HepG2 (cell line): Measurements from ENCODE around the gene PLG. TPM values are rescaled to one million over a fixed set of nuclear protein-coding genes. Genes with fewer than 3 reads are reported as not detected.

Experiments used
- ATAC-seq: fragments of 200-7000 bp; cut with Tn5 transposase; 3 replicates; pipeline ENCODE4 v1.9.1; 2020; ENCODE audit warnings: mild to moderate bottlenecking, moderate library complexity
- BruUV-seq: library from RNA; stranded (reverse); fragments of 400-500 nt; replicated peaks from 2 replicates; lab custom pipeline; 2021; lab: Mats Ljungman, UMichigan
- CTCF ChIA-PET: fragments of 300-600 bp; formaldehyde crosslinking; extraction: SDS; loops from one replicate; lab custom pipeline; 2021; ENCODE audit warnings: low total read pairs, inconsistent platforms, low intra/inter-chr PET ratio; lab: Yijun Ruan, JAX
- POLR2A ChIA-PET: fragments of 350-600 bp; sonication (Branson Sonifier 250); formaldehyde crosslinking; loops from one replicate; lab custom pipeline; 2020; ENCODE audit warnings: antibody characterized with exemption, inconsistent platforms; lab: Yijun Ruan, JAX
- DNase-seq: peaks from one replicate; pipeline ENCODE4 v3.0.0-alpha.2; 2015; ENCODE audit warnings: low spot score
- FAIRE-seq: peaks from 3 replicates; lab custom pipeline; 2011; peaks lifted over from hg19 to GRCh38; lab: Jason Lieb, UNC
- H2AFZ ChIP-seq: one replicate; pipeline ENCODE4 v1.6.1; 2011; ENCODE audit warnings: low read length, inconsistent platforms
- H3K27ac ChIP-seq: fragments of 300-600 bp; 3 replicates; pipeline ENCODE4 v1.8.0; 2011; ENCODE audit warnings: mixed run types, mild to moderate bottlenecking, mixed read lengths, low read length, inconsistent platforms; ENCODE audit not compliant: insufficient read depth; ENCODE audit errors: extremely low read length
- H3K27me3 ChIP-seq, 2 experiments: fragments of 200-600 bp in 1 of 2; 2 replicates in 1 of 2; 3 replicates in 1 of 2; pipeline versions ENCODE4 v1.6.0 to v1.8.0; 2011; ENCODE audit warnings: low read length in 2 of 2, mild to moderate bottlenecking in 2 of 2, moderate library complexity in 2 of 2, inconsistent platforms in 1 of 2; ENCODE audit not compliant: insufficient read depth in 2 of 2, control insufficient read depth in 1 of 2
- H3K36me3 ChIP-seq, 2 experiments: fragments of 200-600 bp in 1 of 2; replicated peaks in 1 of 2; 2 replicates in 1 of 2; 3 replicates in 1 of 2; pipeline versions ENCODE4 v1.5.1 to v1.8.0; 2011; ENCODE audit warnings: low read length in 2 of 2, inconsistent platforms in 1 of 2; ENCODE audit not compliant: insufficient read depth in 2 of 2, control insufficient read depth in 1 of 2
- H3K4me1 ChIP-seq: 2 replicates; pipeline ENCODE4 v1.5.1; 2012; ENCODE audit warnings: low read length, inconsistent platforms; ENCODE audit not compliant: insufficient read depth
- H3K4me2 ChIP-seq: 2 replicates; pipeline ENCODE4 v1.6.0; 2011; ENCODE audit warnings: low read depth, low read length, inconsistent platforms
- H3K4me3 ChIP-seq, 3 experiments: fragments of 200-600 bp in 1 of 3; sonication (generic), shearing (Covaris generic) in 1 of 3; replicated peaks in 1 of 3; 2 replicates each; pipeline ENCODE4 v1.5.1; 2011 to 2016; ENCODE audit warnings: low read length in 3 of 3, inconsistent platforms in 2 of 3, low read depth in 2 of 3, mild to moderate bottlenecking in 2 of 3, control low read depth in 1 of 3, mixed read lengths in 1 of 3; ENCODE audit not compliant: insufficient read depth in 1 of 3
- H3K79me2 ChIP-seq: one replicate; pipeline ENCODE4 v1.6.1; 2011; ENCODE audit warnings: low read length, inconsistent platforms; ENCODE audit not compliant: insufficient read depth
- H3K9ac ChIP-seq: 2 replicates; pipeline ENCODE4 v1.6.0; 2011; ENCODE audit warnings: mild to moderate bottlenecking, low read depth, low read length, inconsistent platforms; ENCODE audit not compliant: insufficient read depth
- H3K9me3 ChIP-seq: 2 replicates; pipeline ENCODE4 v1.5.1; 2012; ENCODE audit warnings: mild to moderate bottlenecking, low read length
- H4K20me1 ChIP-seq: 2 replicates; pipeline ENCODE4 v1.6.0; 2011; ENCODE audit warnings: inconsistent platforms, mild to moderate bottlenecking, low read length, moderate library complexity; ENCODE audit not compliant: insufficient read depth
- AGO1 ChIP-seq: fragments of 200-400 bp; formaldehyde crosslinking; IDR thresholded peaks from 2 replicates; pipeline ENCODE4 v1.6.1; 2017; ENCODE audit warnings: mild to moderate bottlenecking, low read depth, low read length, moderate library complexity; ENCODE audit not compliant: poor library complexity, severe bottlenecking
- DNMT3B ChIP-seq: conservative IDR thresholded peaks from 2 replicates; pipeline ENCODE4 v1.6.1; 2016; ENCODE audit warnings: missing biosample characterization, control low read depth
- ETV5 ChIP-seq: IDR thresholded peaks from 2 replicates; pipeline ENCODE4 v1.6.1; 2018; ENCODE audit warnings: missing biosample characterization, missing genetic modification reagents, inconsistent platforms, borderline replicate concordance
- HIVEP1 ChIP-seq: sonication (generic); formaldehyde crosslinking; IDR thresholded peaks from 2 replicates; pipeline ENCODE4 v1.4.0; 2020; ENCODE audit warnings: mild to moderate bottlenecking, missing genetic modification reagents
- KLF13 ChIP-seq: sonication (generic); formaldehyde crosslinking; IDR thresholded peaks from 2 replicates; pipeline ENCODE4 v1.4.0; 2020; ENCODE audit warnings: mild to moderate bottlenecking, missing genetic modification reagents
- MATR3 ChIP-seq: sonication (generic); formaldehyde crosslinking; IDR thresholded peaks from 2 replicates; pipeline ENCODE4 v1.4.0; 2020; ENCODE audit warnings: missing genetic modification reagents
- NR2F6 ChIP-seq, 2 experiments: IDR thresholded peaks; 2 replicates each; pipeline ENCODE4 v1.6.1; 2016; ENCODE audit warnings: antibody characterized with exemption in 1 of 2, mild to moderate bottlenecking in 1 of 2
- NRL ChIP-seq: sonication (generic); formaldehyde crosslinking; IDR thresholded peaks from 2 replicates; pipeline ENCODE4 v1.5.0; 2020; ENCODE audit warnings: missing genetic modification reagents, mild to moderate bottlenecking, moderate library complexity, borderline replicate concordance
- PATZ1 ChIP-seq: sonication (generic); formaldehyde crosslinking; IDR thresholded peaks from 2 replicates; pipeline ENCODE4 v1.4.0; 2020; ENCODE audit warnings: missing genetic modification reagents
- RCOR2 ChIP-seq: IDR thresholded peaks from 2 replicates; pipeline ENCODE4 v1.6.1; 2016; ENCODE audit warnings: missing biosample characterization, missing genetic modification reagents
- SNRNP70 ChIP-seq: fragments of 200-400 bp; formaldehyde crosslinking; IDR thresholded peaks from 2 replicates; pipeline ENCODE4 v1.6.1; 2017; ENCODE audit warnings: mild to moderate bottlenecking, low read depth, low read length, moderate library complexity
- SPEN ChIP-seq: sonication (generic); formaldehyde crosslinking; IDR thresholded peaks from 2 replicates; pipeline ENCODE4 v1.5.1; 2020; ENCODE audit warnings: low read depth, mild to moderate bottlenecking, missing genetic modification reagents
- STAG1 ChIP-seq: sonication (generic); formaldehyde crosslinking; IDR thresholded peaks from 2 replicates; pipeline ENCODE4 v1.4.0; 2020; ENCODE audit warnings: missing genetic modification reagents
- TFDP2 ChIP-seq: sonication (generic); formaldehyde crosslinking; IDR thresholded peaks from 2 replicates; pipeline ENCODE4 v1.4.0; 2020; ENCODE audit warnings: missing genetic modification reagents
- ZFP37 ChIP-seq: sonication (generic); formaldehyde crosslinking; IDR thresholded peaks from 2 replicates; pipeline ENCODE4 v1.4.0; 2020; ENCODE audit warnings: missing genetic modification reagents, borderline replicate concordance
- ZNF766 ChIP-seq: sonication (generic); formaldehyde crosslinking; IDR thresholded peaks from 2 replicates; pipeline ENCODE4 v1.5.0; 2020; ENCODE audit warnings: missing genetic modification reagents, borderline replicate concordance
- ZNF891 ChIP-seq: sonication (generic); formaldehyde crosslinking; IDR thresholded peaks from 2 replicates; pipeline ENCODE4 v1.5.0; 2020; ENCODE audit warnings: mild to moderate bottlenecking, missing genetic modification reagents
- WGBS: methylation state at CpG from one replicate; pipeline ENCODE4 v1.1.6; 2017; ENCODE audit warnings: low lambda C conversion rate; 5-methylcytosine and 5-hydroxymethylcytosine counted together
- in situ Hi-C: cut with HindIII; loops from 2 replicates; pipeline ENCODE4 v1.10.0; 2017; ENCODE audit warnings: low pct_unique_long_range_greater_than_20kb; ENCODE audit not compliant: extremely low pct_ligation_motif_present
- intact Hi-C: fragments of 100-400 bp; cut with micrococcal nuclease; formaldehyde crosslinking; loops from one replicate; pipeline ENCODE4 v1.10.0; 2022; ENCODE audit not compliant: unreplicated experiment
- polyA plus RNA-seq, 8 experiments: library from polyadenylated mRNA; depleted of rRNA in 3 of 8; stranded (reverse) in 7 of 8; unstranded in 1 of 8; fragments of >200 nt; fragmentation: Illumina TruSeq in 4 of 8; extraction: Trizol in 4 of 8; gene quantifications; 2 replicates each; pipeline versions ENCODE4 v1.2.1 to v1.2.3, GENCODE V29; 2011 to 2016; ENCODE audit warnings: low read depth in 4 of 8, missing spikeins in 1 of 8, mixed read lengths in 1 of 8; ENCODE audit not compliant: insufficient read depth in 1 of 8
- total RNA-seq, 5 experiments: library from RNA; depleted of rRNA; stranded (reverse); fragments of >200 nt; fragmentation: Illumina TruSeq; extraction: Trizol; gene quantifications; 2 replicates each; pipeline ENCODE4 v1.2.3, GENCODE V29; 2016; ENCODE audit warnings: low read depth in 1 of 5

The PLG gene
- total and polyA plus RNA-seq, 2 of the 13 experiments (the other 11 are each of a cell fraction or from before 2014, with no cell fraction given): 1.7 to 10.7 TPM

DNA sequence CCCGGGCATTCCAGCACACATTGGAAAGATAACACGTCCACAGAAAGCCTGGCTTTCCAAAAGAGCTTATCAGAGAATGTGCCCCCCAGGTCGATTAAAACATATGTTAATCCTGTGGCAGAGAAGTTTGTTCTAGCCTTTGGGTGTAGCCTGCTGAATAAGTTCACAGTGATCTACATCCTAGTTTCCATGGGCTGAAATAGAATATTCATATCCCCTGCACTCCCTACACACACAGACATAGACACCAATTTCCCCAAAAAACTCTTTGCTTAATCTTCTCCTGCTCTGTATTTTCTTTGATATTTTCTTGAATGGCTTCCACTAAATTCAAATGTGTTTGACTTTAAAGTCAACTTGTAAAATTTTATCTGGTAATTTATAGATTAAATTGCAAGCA, 39.6 kb upstream of the PLG start:
- FAIRE-seq (no peak), DNase-seq (no peak)
- no peak overlapping the region for H2AFZ ChIP-seq
- BruUV-seq: no TSS peak
- H3K27me3 ChIP-seq: no peaks in the 10 kb centered on the region
- no peaks in the 10 kb centered on the region for H3K79me2 ChIP-seq
- no peaks in the 10 kb centered on the region for H3K36me3 ChIP-seq
- intact Hi-C loops: no loop called here
- H3K4me2 ChIP-seq: no peak overlapping the region
- no peak overlapping the region for H3K4me3 ChIP-seq
- TF ChIP-seq ETV5 (CRISPR knock-in tag) (no peak), ZNF891 (CRISPR knock-in tag) (no peak), ZFP37 (CRISPR knock-in tag) (no peak), NRL (no peak), SNRNP70 (no peak), STAG1 (no peak), ZNF766 (CRISPR knock-in tag) (no peak), MATR3 (CRISPR knock-in tag) (no peak), SPEN (no peak)
- TF ChIP-seq, all 625 proteins: peak for 0
- Histone ChIP-seq H3K4me1 (no peaks in the 10 kb centered on the region), H4K20me1 (no peaks in the 10 kb centered on the region), H3K27ac (no peak overlapping the region), H3K9ac (no peak overlapping the region), H3K9me3 (no peaks in the 10 kb centered on the region)
- ATAC-seq: no peak
- POLR2A ChIA-PET: no interaction called here
- 14% methylated on average over 3 of the region's 3 CpGs for WGBS
- in situ Hi-C loops: loop anchor here (25.0 kb wide), 1 partner anchor 150 kb away; no protein-coding TSS in a partner anchor
- CTCF ChIA-PET: no interaction called here

- Histone ChIP-seq H3K4me2 (no peak overlapping the region), H3K9ac (no peak overlapping the region), H3K36me3 (no peaks in the 10 kb centered on the region), H3K27ac (no peak overlapping the region), H3K27me3 (no peaks in the 10 kb centered on the region), H3K79me2 (no peaks in the 10 kb centered on the region), H4K20me1 (no peaks in the 10 kb centered on the region), H2AFZ (no peak overlapping the region), H3K9me3 (no peaks in the 10 kb centered on the region), H3K4me1 (no peaks in the 10 kb centered on the region), H3K4me3 (no peak overlapping the region)
- POLR2A ChIA-PET: no interaction called here
- DNase-seq (no peak), ATAC-seq (no peak), FAIRE-seq (no peak)
- intact Hi-C loops: no loop called here
- WGBS: 13% methylated on average over 2 of the region's 2 CpGs
- in situ Hi-C loops: loop anchor here (25.0 kb wide), 1 partner anchor 151 kb away; no protein-coding TSS in a partner anchor
- BruUV-seq: no TSS peak
- CTCF ChIA-PET: no interaction called here
- TF ChIP-seq TFDP2 (CRISPR knock-in tag) (no peak), AGO1 (no peak), RCOR2 (CRISPR knock-in tag) (no peak), HIVEP1 (CRISPR knock-in tag) (no peak), NR2F6 (IDR thresholded peaks at IDR 0.05) (no peak), NR2F6 (CRISPR knock-in tag; IDR thresholded peaks at IDR 0.05) (no peak), DNMT3B (CRISPR knock-in tag) (no peak), KLF13 (CRISPR knock-in tag) (no peak), PATZ1 (CRISPR knock-in tag) (no peak)
These were observed 39.2 kb upstream of the PLG start for GRCh38 chr6:160662842-160663241.
